Heart left ventricle (tissue), 13 donors: ENCODE data around the gene WWOX.

Experiments used
- CTCF ChIP-seq, 12 donors: fragments of 200-600 bp; sonication (generic) in 4 of 12; IDR thresholded peaks; one replicate each; pipeline versions ENCODE4 v1.5.0 to v1.8.0; 2018 to 2022; ENCODE audit warnings: antibody characterized with exemption in 12 of 12, mild to moderate bottlenecking in 5 of 12
- POLR2A ChIP-seq, 2 donors: fragments of 450-650 bp; IDR thresholded peaks; one replicate each; pipeline ENCODE4 v1.6.1; 2017; ENCODE audit warnings: antibody characterized with exemption in 2 of 2, mild to moderate bottlenecking in 2 of 2, moderate library complexity in 2 of 2
- donor health status: ischemic (EF 13 %, LVEDD 7.1; RV severe dilation, severe dysfunction).
- donor health status: DM: no; HTN: yes; CAD: no.
- donor health status: DM: no; HTN: no; CAD: no.
- donor health status: ischemic (EF 25% LVEDD 6.9; RV normal size, moderate dysfunction).
- donor health status: ischemic (EF 25% LVEDD 5.7; RV mildly dilated, moderate dysfunction).
- donor health status: ischemic (EF 35%, LVEDD 5.7; RV mildly dilated, moderate dysfunction).
- donor health status: nonischemic (EF 11% LVEDD 7.7; RV severe dilation, severe dysfunction).
- donor health status: DM: yes; HTN: yes; CAD: no.
- donor health status: PGD.
- donor health status: ischemic (EF 29% LVEDD 5.4; RV normal size, mild dysfunction).
- donor health status: nonischemic (EF 23%, LVEDD 6.1; RV moderate dilation, normal function).

- TF ChIP-seq CTCF (IDR thresholded peaks at IDR 0.05) (no peak), POLR2A (IDR thresholded peaks at IDR 0.05) (no peak)
These were observed 191.6 kb downstream of the WWOX start for GRCh38 chr16:78290872-78291591.
